Glutamatergic neuron (in vitro differentiated cells): Measurements from ENCODE around the gene SEC31A. TPM values are rescaled to one million over a fixed set of nuclear protein-coding genes. Genes with fewer than 3 reads are reported as not detected.

Source experiments
- DNase-seq: peaks from one replicate; pipeline ENCODE4 v3.0.0; 2022
- H3K27ac Mint-ChIP-seq: one replicate; pipeline ENCODE4 v1.8.0; 2020; ENCODE audit warnings: mild to moderate bottlenecking, mixed read lengths, inconsistent platforms; ENCODE audit not compliant: unreplicated experiment
- H3K27me3 Mint-ChIP-seq: one replicate; pipeline ENCODE4 v1.8.0; 2020; ENCODE audit warnings: mild to moderate bottlenecking, moderate library complexity, mixed read lengths, inconsistent platforms; ENCODE audit not compliant: unreplicated experiment
- H3K36me3 Mint-ChIP-seq: one replicate; pipeline ENCODE4 v1.8.0; 2020; ENCODE audit warnings: mild to moderate bottlenecking, mixed read lengths, inconsistent platforms; ENCODE audit not compliant: unreplicated experiment
- H3K4me1 Mint-ChIP-seq: one replicate; pipeline ENCODE4 v1.8.0; 2020; ENCODE audit warnings: mild to moderate bottlenecking, low read depth, mixed read lengths, inconsistent platforms; ENCODE audit not compliant: unreplicated experiment
- H3K4me3 Mint-ChIP-seq: one replicate; pipeline ENCODE4 v1.8.0; 2020; ENCODE audit warnings: mild to moderate bottlenecking, mixed read lengths, inconsistent platforms; ENCODE audit not compliant: unreplicated experiment
- H3K9me3 Mint-ChIP-seq: one replicate; pipeline ENCODE4 v1.8.0; 2020; ENCODE audit warnings: mild to moderate bottlenecking, moderate library complexity, mixed read lengths, inconsistent platforms; ENCODE audit not compliant: unreplicated experiment
- CTCF ChIP-seq: fragments of 200-600 bp; sonication (generic); IDR thresholded peaks from one replicate; pipeline ENCODE4 v1.5.0; 2021; ENCODE audit not compliant: partially characterized antibody, unreplicated experiment
- total RNA-seq: library from RNA; stranded (reverse); fragmentation: NEBNext Ultra II Directional; extraction: Animal tissue kit (Norgen Biotek cat#: 25700); gene quantifications from one replicate; pipeline ENCODE4 v1.2.1, GENCODE V29; 2021; ENCODE audit not compliant: unreplicated experiment

Gene SEC31A
- total RNA-seq, 1 donor from 2014 or later: 201 TPM

GRCh38 chr4:82900066-82900410 is 9.1 kb upstream of the SEC31A start:
- no peaks in the 10 kb centered on the region for H3K27me3 Mint-ChIP-seq
- H3K36me3 Mint-ChIP-seq: no peaks in the 10 kb centered on the region
- TF ChIP-seq CTCF: no peak
- H3K4me1 Mint-ChIP-seq: peaks cover 14% of the 10 kb centered on the region
- H3K27ac Mint-ChIP-seq: no peak overlapping the region
- no peak for DNase-seq
- H3K4me3 Mint-ChIP-seq: no peak overlapping the region
- no peaks in the 10 kb centered on the region for H3K9me3 Mint-ChIP-seq

- H3K4me3 Mint-ChIP-seq: no peak overlapping the region
- H3K4me1 Mint-ChIP-seq: peaks cover 14% of the 10 kb centered on the region
- no peak overlapping the region for H3K27ac Mint-ChIP-seq
Measured at GRCh38 chr4:82899374-82900065, 8.6 kb upstream of the SEC31A start.

GRCh38 chr4:82898322-82899243 is 7.6 kb upstream of the SEC31A start:
- no peak overlapping the region for H3K27ac Mint-ChIP-seq
- no peaks in the 10 kb centered on the region for H3K9me3 Mint-ChIP-seq
- no peaks in the 10 kb centered on the region for H3K36me3 Mint-ChIP-seq
- DNase-seq: no peak
- H3K4me1 Mint-ChIP-seq: peaks cover 14% of the 10 kb centered on the region
- H3K4me3 Mint-ChIP-seq: no peak overlapping the region
- TF ChIP-seq CTCF: peak; percentile 11
- H3K27me3 Mint-ChIP-seq: peaks cover 2% of the 10 kb centered on the region

More at GRCh38 chr4:82899374-82900065, 8.6 kb upstream of the SEC31A start:
- no peaks in the 10 kb centered on the region for H3K9me3 Mint-ChIP-seq
- DNase-seq: no peak
- peaks cover 2% of the 10 kb centered on the region for H3K27me3 Mint-ChIP-seq
- no peaks in the 10 kb centered on the region for H3K36me3 Mint-ChIP-seq
- TF ChIP-seq CTCF: no peak

GRCh38 chr4:82896755-82897154 is 5.8 kb upstream of the SEC31A start:
- H3K4me1 Mint-ChIP-seq: peaks cover 18% of the 10 kb centered on the region
- H3K27ac Mint-ChIP-seq: no peak overlapping the region
- DNase-seq: no peak
- no peak overlapping the region for H3K4me3 Mint-ChIP-seq
- peaks cover 3% of the 10 kb centered on the region for H3K9me3 Mint-ChIP-seq
- no peaks in the 10 kb centered on the region for H3K36me3 Mint-ChIP-seq
- H3K27me3 Mint-ChIP-seq: peaks cover 4% of the 10 kb centered on the region
- TF ChIP-seq CTCF: no peak

GRCh38 chr4:82893942-82894341 is 3.0 kb upstream of the SEC31A start:
- Mint-ChIP-seq H3K27ac (no peak overlapping the region), H3K4me1 (peaks cover 20% of the 10 kb centered on the region), H3K27me3 (peaks cover 8% of the 10 kb centered on the region), H3K36me3 (no peaks in the 10 kb centered on the region), H3K9me3 (peaks cover 6% of the 10 kb centered on the region), H3K4me3 (no peak overlapping the region)
- DNase-seq: no peak
- no peak for TF ChIP-seq CTCF
